KBM-7 (cell line): Measurements from ENCODE around the gene BSG.
"Not testable (repeated sequence)": the region's sequence is repeated elsewhere in the genome, so short reads cannot be mapped to it uniquely, and the experiment has no call there.

Experiments used
- DNase-seq: peaks from one replicate; pipeline ENCODE4 v3.0.0-alpha.2; 2015
- in situ Hi-C: fragments of 300-500 bp; cut with MboI; formaldehyde crosslinking; loops from 2 replicates; pipeline ENCODE4 v1.14.3; 2020; ENCODE audit warnings: low sequenced_read_pairs, low pct_unique_long_range_greater_than_20kb, mixed read lengths

BSG gene

DNA sequence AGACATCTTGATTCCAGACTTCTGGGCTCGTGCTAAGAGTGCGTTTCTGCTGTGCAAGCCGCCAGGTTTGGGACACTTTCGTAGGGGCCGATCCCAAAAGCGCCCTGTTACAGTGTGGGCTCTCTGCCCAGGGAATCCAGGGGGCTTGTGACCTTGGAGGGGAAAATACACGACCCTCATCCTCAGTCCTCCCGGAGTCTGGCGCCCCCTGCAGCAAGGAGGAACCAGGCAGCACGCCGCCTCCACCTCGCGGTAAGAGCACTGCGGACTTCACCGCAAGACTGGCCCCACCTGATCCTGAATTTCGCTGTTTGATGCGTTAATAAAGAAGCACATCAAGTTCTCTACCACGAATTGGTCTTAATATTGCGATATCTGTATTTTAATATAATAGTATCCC is 55.8 kb downstream of the BSG start:
- no peak for DNase-seq
- in situ Hi-C loops = no loop called here

DNA sequence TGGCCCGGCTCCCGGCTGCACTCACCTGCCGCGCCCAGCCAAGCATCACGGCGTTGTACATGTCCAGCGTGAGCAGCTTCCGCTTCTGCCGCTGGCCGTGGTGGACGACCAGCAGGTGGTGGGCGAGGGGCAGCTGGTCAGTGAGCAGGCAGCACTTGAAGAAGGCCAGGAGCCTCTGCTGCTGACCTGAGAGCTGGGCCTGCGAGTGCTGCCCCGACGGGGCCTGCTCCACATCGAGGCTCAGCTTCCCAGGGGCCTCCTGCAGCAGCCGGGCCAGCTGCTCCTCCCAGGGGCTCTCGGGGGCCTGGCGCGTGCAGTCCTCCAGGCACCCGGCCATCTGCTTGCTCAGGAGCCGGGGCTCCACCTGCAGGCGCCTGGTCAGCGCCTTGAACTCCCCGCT is 57.1 kb downstream of the BSG start:
- DNase-seq, in situ Hi-C loops: not testable (repeated sequence)

DNA sequence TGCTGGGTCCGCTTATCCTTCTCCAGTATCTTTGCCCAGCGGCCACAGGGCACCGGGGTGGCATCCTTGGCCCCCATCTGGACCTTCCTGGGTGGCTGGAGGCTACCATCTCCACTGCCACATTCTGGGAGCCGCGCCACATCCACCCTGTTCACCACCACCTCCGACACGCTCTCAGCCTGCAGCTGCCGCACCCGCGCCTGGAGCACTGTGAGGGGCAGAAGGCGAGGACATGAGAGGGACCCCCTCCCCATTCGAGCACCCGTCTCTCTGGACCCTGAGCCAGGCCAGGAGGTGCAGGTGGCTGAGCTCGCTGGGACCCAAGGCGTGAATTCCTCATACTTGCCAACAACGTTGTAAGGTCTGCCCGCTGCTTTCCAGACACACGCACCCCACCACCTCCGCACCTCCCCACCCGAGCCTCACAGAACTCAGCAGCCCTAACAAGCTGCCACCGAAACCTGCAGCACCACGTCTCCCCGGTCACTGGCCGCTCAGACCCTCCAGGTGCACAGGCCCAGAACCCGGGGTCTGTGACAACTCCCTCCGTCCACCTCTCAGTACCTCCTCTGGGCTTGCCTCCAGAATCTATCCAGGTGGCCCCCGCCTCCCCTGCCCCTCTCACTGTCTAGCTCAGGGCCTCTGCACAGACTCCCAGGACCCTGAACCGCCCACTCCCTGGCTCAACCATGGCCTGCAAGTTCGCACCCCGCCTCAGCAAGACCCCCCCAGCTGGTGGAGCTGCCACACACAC is 57.7 kb downstream of the BSG start:
- in situ Hi-C loops = no loop called here
- DNase-seq = no peak

DNA sequence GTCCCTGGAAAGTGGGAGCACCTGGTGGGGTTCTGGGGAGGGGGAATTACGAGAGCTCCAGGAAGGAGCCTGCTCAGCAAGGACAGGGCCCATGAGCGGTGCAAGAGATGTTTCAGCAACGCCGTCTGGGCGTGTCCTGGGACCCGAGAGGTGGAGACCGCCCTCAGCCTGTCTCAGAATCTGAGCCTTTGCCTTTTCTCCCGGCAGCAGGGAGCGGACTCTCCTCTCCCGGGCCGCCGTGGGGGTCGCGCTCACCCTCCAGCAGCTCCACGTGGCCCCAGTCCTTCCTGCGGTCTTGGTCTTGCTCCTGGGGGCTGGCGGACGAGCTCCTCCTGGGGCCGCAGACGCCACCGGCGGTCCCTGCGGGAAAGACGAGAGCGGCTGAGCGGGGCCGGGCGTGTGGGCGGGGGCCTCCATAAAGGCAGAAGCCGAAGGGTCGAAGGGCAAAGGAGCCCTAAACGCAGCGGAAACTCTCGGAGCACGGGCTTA is 60.2 kb downstream of the BSG start:
- peak; percentile 58 for DNase-seq
- in situ Hi-C loops = no loop called here
